ENCODE data around the gene TMEM184C.

The TMEM184C gene

GRCh38 chr4:147586032-147586431 lies 31.2 kb upstream of the TMEM184C start:
- Histone ChIP-seq H3K27ac (ENCODE audit: low read length) (no peak overlapping the region), H3K9me3 (ENCODE audit: control insufficient read depth in 2 of 2, low read length in 2 of 2) (peaks cover 2 to 4% of the 10 kb centered on the region in 2 donors), H3K27me3 (ENCODE audit: control insufficient read depth in 1 of 2, insufficient read depth in 2 of 2, low read length in 2 of 2) (no peaks in the 10 kb centered on the region), H3K9ac (ENCODE audit: low read length in 2 of 2) (no peak overlapping the region), H3K4me1 (ENCODE audit: control insufficient read depth, insufficient read depth, low read length) (peaks cover 2% of the 10 kb centered on the region), H3K4me3 (ENCODE audit: low read length in 2 of 2) (no peak overlapping the region), H3K36me3 (ENCODE audit: control insufficient read depth in 2 of 2, insufficient read depth in 2 of 2, low read length in 2 of 2) (no peaks in the 10 kb centered on the region)

GRCh38 chr4:147586637-147587036 lies 30.6 kb upstream of the TMEM184C start:
- Histone ChIP-seq H3K27me3 (ENCODE audit: control insufficient read depth in 1 of 2, insufficient read depth in 2 of 2, low read length in 2 of 2) (no peaks in the 10 kb centered on the region), H3K9ac (ENCODE audit: low read length in 2 of 2) (no peak overlapping the region), H3K36me3 (ENCODE audit: control insufficient read depth in 2 of 2, insufficient read depth in 2 of 2, low read length in 2 of 2) (no peaks in the 10 kb centered on the region), H3K4me3 (ENCODE audit: low read length in 2 of 2) (no peak overlapping the region), H3K27ac (ENCODE audit: low read length) (no peak overlapping the region), H3K4me1 (ENCODE audit: control insufficient read depth, insufficient read depth, low read length) (peaks cover 2% of the 10 kb centered on the region), H3K9me3 (ENCODE audit: control insufficient read depth in 2 of 2, low read length in 2 of 2) (peaks cover 2 to 4% of the 10 kb centered on the region in 2 donors)

GRCh38 chr4:147587041-147587440 lies 30.2 kb upstream of the TMEM184C start:
- Histone ChIP-seq H3K9ac (ENCODE audit: low read length in 2 of 2) (no peak overlapping the region), H3K4me3 (ENCODE audit: low read length in 2 of 2) (no peak overlapping the region), H3K27ac (ENCODE audit: low read length) (no peak overlapping the region), H3K9me3 (ENCODE audit: control insufficient read depth in 2 of 2, low read length in 2 of 2) (peaks cover 2 to 4% of the 10 kb centered on the region in 2 donors), H3K27me3 (ENCODE audit: control insufficient read depth in 1 of 2, insufficient read depth in 2 of 2, low read length in 2 of 2) (no peaks in the 10 kb centered on the region), H3K36me3 (ENCODE audit: control insufficient read depth in 2 of 2, insufficient read depth in 2 of 2, low read length in 2 of 2) (no peaks in the 10 kb centered on the region), H3K4me1 (ENCODE audit: control insufficient read depth, insufficient read depth, low read length) (peaks cover 2% of the 10 kb centered on the region)

- no peak overlapping the region for H3K4me3 ChIP-seq (ENCODE audit: low read length in 2 of 2)
- no peak overlapping the region for H3K9ac ChIP-seq (ENCODE audit: low read length in 2 of 2)
- H3K27ac ChIP-seq (ENCODE audit: low read length): no peak overlapping the region
Observed at GRCh38 chr4:147589586-147589985, 27.6 kb upstream of the TMEM184C start.

GRCh38 chr4:147590249-147590920 lies 26.8 kb upstream of the TMEM184C start:
- Histone ChIP-seq H3K27me3 (ENCODE audit: control insufficient read depth in 1 of 2, insufficient read depth in 2 of 2, low read length in 2 of 2) (no peaks in the 10 kb centered on the region), H3K4me3 (ENCODE audit: low read length in 2 of 2) (no peak overlapping the region), H3K9ac (ENCODE audit: low read length in 2 of 2) (no peak overlapping the region), H3K9me3 (ENCODE audit: control insufficient read depth in 2 of 2, low read length in 2 of 2) (no peaks in the 10 kb centered on the region), H3K27ac (ENCODE audit: low read length) (no peak overlapping the region), H3K36me3 (ENCODE audit: control insufficient read depth in 2 of 2, insufficient read depth in 2 of 2, low read length in 2 of 2) (no peaks in the 10 kb centered on the region), H3K4me1 (ENCODE audit: control insufficient read depth, insufficient read depth, low read length) (peaks cover 2% of the 10 kb centered on the region)

More at GRCh38 chr4:147589586-147589985, 27.6 kb upstream of the TMEM184C start:
- Histone ChIP-seq H3K4me1 (ENCODE audit: control insufficient read depth, insufficient read depth, low read length) (peaks cover 2% of the 10 kb centered on the region), H3K9me3 (ENCODE audit: control insufficient read depth in 2 of 2, low read length in 2 of 2) (no peaks in the 10 kb centered on the region), H3K27me3 (ENCODE audit: control insufficient read depth in 1 of 2, insufficient read depth in 2 of 2, low read length in 2 of 2) (no peaks in the 10 kb centered on the region), H3K36me3 (ENCODE audit: control insufficient read depth in 2 of 2, insufficient read depth in 2 of 2, low read length in 2 of 2) (no peaks in the 10 kb centered on the region)

GRCh38 chr4:147591106-147591505 lies 26.1 kb upstream of the TMEM184C start:
- Histone ChIP-seq H3K36me3 (ENCODE audit: control insufficient read depth in 2 of 2, insufficient read depth in 2 of 2, low read length in 2 of 2) (no peaks in the 10 kb centered on the region), H3K4me3 (ENCODE audit: low read length in 2 of 2) (no peak overlapping the region), H3K27ac (ENCODE audit: low read length) (no peak overlapping the region), H3K4me1 (ENCODE audit: control insufficient read depth, insufficient read depth, low read length) (peaks cover 2% of the 10 kb centered on the region), H3K9me3 (ENCODE audit: control insufficient read depth in 2 of 2, low read length in 2 of 2) (no peaks in the 10 kb centered on the region), H3K9ac (ENCODE audit: low read length in 2 of 2) (no peak overlapping the region), H3K27me3 (ENCODE audit: control insufficient read depth in 1 of 2, insufficient read depth in 2 of 2, low read length in 2 of 2) (no peaks in the 10 kb centered on the region)

GRCh38 chr4:147594107-147594506 lies 23.1 kb upstream of the TMEM184C start:
- Histone ChIP-seq H3K27me3 (ENCODE audit: control insufficient read depth in 1 of 2, insufficient read depth in 2 of 2, low read length in 2 of 2) (no peaks in the 10 kb centered on the region), H3K36me3 (ENCODE audit: control insufficient read depth in 2 of 2, insufficient read depth in 2 of 2, low read length in 2 of 2) (no peaks in the 10 kb centered on the region), H3K4me1 (ENCODE audit: control insufficient read depth, insufficient read depth, low read length) (peaks cover 10% of the 10 kb centered on the region), H3K4me3 (ENCODE audit: low read length in 2 of 2) (no peak overlapping the region), H3K9ac (ENCODE audit: low read length in 2 of 2) (no peak overlapping the region), H3K9me3 (ENCODE audit: control insufficient read depth in 2 of 2, low read length in 2 of 2) (no peaks in the 10 kb centered on the region), H3K27ac (ENCODE audit: low read length) (no peak overlapping the region)

- H3K4me1 ChIP-seq (ENCODE audit: control insufficient read depth, insufficient read depth, low read length): peaks cover 10% of the 10 kb centered on the region
- H3K9me3 ChIP-seq (ENCODE audit: control insufficient read depth in 2 of 2, low read length in 2 of 2): no peaks in the 10 kb centered on the region
- H3K9ac ChIP-seq (ENCODE audit: low read length in 2 of 2): no peak overlapping the region
- no peaks in the 10 kb centered on the region for H3K36me3 ChIP-seq (ENCODE audit: control insufficient read depth in 2 of 2, insufficient read depth in 2 of 2, low read length in 2 of 2)
- H3K4me3 ChIP-seq (ENCODE audit: low read length in 2 of 2): no peak overlapping the region
- H3K27me3 ChIP-seq (ENCODE audit: control insufficient read depth in 1 of 2, insufficient read depth in 2 of 2, low read length in 2 of 2): no peaks in the 10 kb centered on the region
- no peak overlapping the region for H3K27ac ChIP-seq (ENCODE audit: low read length)
Observed at GRCh38 chr4:147594578-147594977, 22.6 kb upstream of the TMEM184C start.

- no peak overlapping the region for H3K4me3 ChIP-seq (ENCODE audit: low read length in 2 of 2)
- H3K9me3 ChIP-seq (ENCODE audit: control insufficient read depth in 2 of 2, low read length in 2 of 2): no peaks in the 10 kb centered on the region
- no peaks in the 10 kb centered on the region for H3K27me3 ChIP-seq (ENCODE audit: control insufficient read depth in 1 of 2, insufficient read depth in 2 of 2, low read length in 2 of 2)
- peaks cover 7% of the 10 kb centered on the region for H3K4me1 ChIP-seq (ENCODE audit: control insufficient read depth, insufficient read depth, low read length)
- no peak overlapping the region for H3K9ac ChIP-seq (ENCODE audit: low read length in 2 of 2)
- no peaks in the 10 kb centered on the region for H3K36me3 ChIP-seq (ENCODE audit: control insufficient read depth in 2 of 2, insufficient read depth in 2 of 2, low read length in 2 of 2)
- no peak overlapping the region for H3K27ac ChIP-seq (ENCODE audit: low read length)
Observed at GRCh38 chr4:147596377-147596776, 20.8 kb upstream of the TMEM184C start.

GRCh38 chr4:147596981-147597380 lies 20.2 kb upstream of the TMEM184C start:
- Histone ChIP-seq H3K4me1 (ENCODE audit: control insufficient read depth, insufficient read depth, low read length) (peaks cover 7% of the 10 kb centered on the region), H3K4me3 (ENCODE audit: low read length in 2 of 2) (no peak overlapping the region), H3K27me3 (ENCODE audit: control insufficient read depth in 1 of 2, insufficient read depth in 2 of 2, low read length in 2 of 2) (no peaks in the 10 kb centered on the region), H3K27ac (ENCODE audit: low read length) (peak overlapping the region; percentile 8), H3K9me3 (ENCODE audit: control insufficient read depth in 2 of 2, low read length in 2 of 2) (no peaks in the 10 kb centered on the region), H3K9ac (ENCODE audit: low read length in 2 of 2) (no peak overlapping the region), H3K36me3 (ENCODE audit: control insufficient read depth in 2 of 2, insufficient read depth in 2 of 2, low read length in 2 of 2) (no peaks in the 10 kb centered on the region)

- peaks cover 7% of the 10 kb centered on the region for H3K4me1 ChIP-seq (ENCODE audit: control insufficient read depth, insufficient read depth, low read length)
- no peaks in the 10 kb centered on the region for H3K27me3 ChIP-seq (ENCODE audit: control insufficient read depth in 1 of 2, insufficient read depth in 2 of 2, low read length in 2 of 2)
- peak overlapping the region; percentile 8 for H3K27ac ChIP-seq (ENCODE audit: low read length)
- H3K9me3 ChIP-seq (ENCODE audit: control insufficient read depth in 2 of 2, low read length in 2 of 2): no peaks in the 10 kb centered on the region
- no peaks in the 10 kb centered on the region for H3K36me3 ChIP-seq (ENCODE audit: control insufficient read depth in 2 of 2, insufficient read depth in 2 of 2, low read length in 2 of 2)
- H3K4me3 ChIP-seq (ENCODE audit: low read length in 2 of 2): no peak overlapping the region
- no peak overlapping the region for H3K9ac ChIP-seq (ENCODE audit: low read length in 2 of 2)
Observed at GRCh38 chr4:147597561-147597960, 19.6 kb upstream of the TMEM184C start.

All from stomach smooth muscle (tissue), 2 donors.